Esophagus muscularis mucosa (tissue), 4 donors: ENCODE results near the gene LRP6. TPM values are rescaled to one million over a fixed set of nuclear protein-coding genes. Genes with fewer than 3 reads are reported as not detected.
"Not testable (repeated sequence)": the region's sequence is repeated elsewhere in the genome, so short reads cannot be mapped to it uniquely, and the experiment has no call there.

Source experiments
- DNase-seq: peaks from one replicate; pipeline ENCODE4 v3.0.0-alpha.2; 2017; ENCODE audit errors: extremely low spot score
- H3K27ac ChIP-seq, 4 donors: fragments of 200-600 bp; sonication (generic); replicated peaks in 1 of 4; 1 replicate in 3 of 4; 2 replicates in 1 of 4; pipeline ENCODE4 v1.5.1; 2016 to 2019; ENCODE audit warnings: mild to moderate bottlenecking in 1 of 4
- H3K27me3 ChIP-seq, 4 donors: fragments of 200-600 bp; sonication (generic); one replicate each; pipeline versions ENCODE4 v1.5.1 to v1.6.0; 2016 to 2019
- H3K36me3 ChIP-seq, 4 donors: fragments of 200-600 bp; sonication (generic); one replicate each; pipeline ENCODE4 v1.5.1; 2016 to 2019
- H3K4me1 ChIP-seq, 4 donors: fragments of 200-600 bp; sonication (generic); one replicate each; pipeline ENCODE4 v1.5.1; 2016 to 2019
- H3K4me3 ChIP-seq, 4 donors: fragments of 200-600 bp; sonication (generic); 1 replicate in 2 of 4; 2 replicates in 2 of 4; pipeline ENCODE4 v1.5.1; 2016 to 2019; ENCODE audit warnings: mild to moderate bottlenecking in 4 of 4, moderate library complexity in 1 of 4
- H3K9me3 ChIP-seq, 4 donors: fragments of 200-600 bp; sonication (generic); 1 replicate in 3 of 4; 2 replicates in 1 of 4; pipeline ENCODE4 v1.5.1; 2016 to 2019
- EP300 ChIP-seq: sonication (generic); formaldehyde crosslinking; IDR thresholded peaks from one replicate; pipeline ENCODE4 v1.6.1; 2017; ENCODE audit warnings: antibody characterized with exemption
- POLR2A ChIP-seq: fragments of 450-650 bp; IDR thresholded peaks from one replicate; pipeline ENCODE4 v1.6.1; 2017; ENCODE audit warnings: antibody characterized with exemption, moderate library complexity, mild to moderate bottlenecking, low read depth
- POLR2AphosphoS5 ChIP-seq, 2 donors: sonication (generic); formaldehyde crosslinking; IDR thresholded peaks; one replicate each; pipeline ENCODE4 v1.6.1; 2017; ENCODE audit warnings: antibody characterized with exemption in 2 of 2
- WGBS: methylation state at CpG from one replicate; pipeline ENCODE4 v1.1.5; 2018; 5-methylcytosine and 5-hydroxymethylcytosine counted together
- intact Hi-C: fragments of 100-400 bp; cut with DNase I; formaldehyde crosslinking; loops from one replicate; pipeline ENCODE4 v1.15.1; 2023
- total RNA-seq, 4 donors: library from RNA; depleted of rRNA; stranded (reverse); fragments of >200 nt; gene quantifications; one replicate each; pipeline versions ENCODE4 v1.1.0 to v1.2.1, GENCODE V29; 2016
- TF ChIP-seq, protein P1 (sequence below), 3 experiments: fragments of 200-600 bp in 2 of 3; fragments of 450-650 bp in 1 of 3; sonication (generic) in 2 of 3; IDR thresholded peaks; one replicate each; pipeline ENCODE4 v1.5.1; 2017 to 2019; ENCODE audit warnings: antibody characterized with exemption in 3 of 3, mild to moderate bottlenecking in 2 of 3, moderate library complexity in 1 of 3

Gene LRP6
- total RNA-seq, 4 donors from 2014 or later: 26.2 to 61.1 (median 34.8) TPM

DNA sequence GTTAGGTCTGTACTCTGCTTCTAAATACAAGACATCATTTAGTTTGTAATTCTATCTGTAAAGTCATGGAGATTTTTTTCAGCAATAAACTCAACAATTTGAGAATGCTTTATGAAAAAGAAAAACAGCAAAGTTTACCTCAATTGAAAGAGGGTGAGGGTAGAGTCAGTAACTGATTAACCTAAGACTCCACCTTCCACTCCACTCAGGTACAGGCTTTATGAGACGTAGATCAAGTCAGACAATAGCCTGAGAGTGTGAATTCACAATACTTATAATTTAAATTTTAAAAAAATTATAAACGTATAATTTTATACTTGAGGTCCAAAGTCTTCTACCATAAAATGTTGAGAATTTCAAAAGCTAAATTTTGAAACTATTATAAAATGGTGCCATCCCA, 150.2 kb downstream of the LRP6 start:
- no peak for TF ChIP-seq POLR2A
- TF ChIP-seq EP300: no peak
- Histone ChIP-seq H3K9me3 (no peaks in the 10 kb centered on the region), H3K36me3 (peaks cover 0 to 29% (median 15%) of the 10 kb centered on the region in 4 donors), H3K4me3 (no peak overlapping the region), H3K27ac (no peak overlapping the region), H3K27me3 (no peaks in the 10 kb centered on the region), H3K4me1 (no peaks in the 10 kb centered on the region)
- intact Hi-C loops: no loop called here
- no peak for DNase-seq
- 99% methylated on average over 2 of the region's 2 CpGs for WGBS

DNA sequence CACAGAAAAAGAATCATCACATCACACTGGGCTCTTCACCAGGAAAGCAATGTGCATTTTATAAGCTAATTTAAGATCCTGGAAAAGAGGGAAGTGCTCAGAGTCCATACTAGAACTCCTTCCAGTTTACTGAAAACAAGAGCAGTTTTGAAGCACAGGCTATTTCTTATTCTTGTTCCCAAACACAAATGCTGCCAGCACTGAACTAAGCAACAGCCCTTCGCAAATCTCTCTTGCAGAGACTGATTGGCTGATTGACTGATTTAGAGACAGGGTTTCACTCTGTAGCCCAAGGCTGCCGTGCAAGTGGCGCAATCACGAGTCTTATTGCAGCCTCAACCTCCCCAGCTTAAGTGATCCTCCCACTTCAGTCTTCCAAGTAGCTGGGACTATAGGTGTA, 151.3 kb downstream of the LRP6 start:
- Histone ChIP-seq H3K36me3 (peaks cover 0 to 17% (median 6%) of the 10 kb centered on the region in 4 donors), H3K9me3 (no peaks in the 10 kb centered on the region), H3K27ac (no peak overlapping the region), H3K4me1 (no peaks in the 10 kb centered on the region), H3K4me3 (no peak overlapping the region), H3K27me3 (no peaks in the 10 kb centered on the region)
- TF ChIP-seq, protein P1, sequence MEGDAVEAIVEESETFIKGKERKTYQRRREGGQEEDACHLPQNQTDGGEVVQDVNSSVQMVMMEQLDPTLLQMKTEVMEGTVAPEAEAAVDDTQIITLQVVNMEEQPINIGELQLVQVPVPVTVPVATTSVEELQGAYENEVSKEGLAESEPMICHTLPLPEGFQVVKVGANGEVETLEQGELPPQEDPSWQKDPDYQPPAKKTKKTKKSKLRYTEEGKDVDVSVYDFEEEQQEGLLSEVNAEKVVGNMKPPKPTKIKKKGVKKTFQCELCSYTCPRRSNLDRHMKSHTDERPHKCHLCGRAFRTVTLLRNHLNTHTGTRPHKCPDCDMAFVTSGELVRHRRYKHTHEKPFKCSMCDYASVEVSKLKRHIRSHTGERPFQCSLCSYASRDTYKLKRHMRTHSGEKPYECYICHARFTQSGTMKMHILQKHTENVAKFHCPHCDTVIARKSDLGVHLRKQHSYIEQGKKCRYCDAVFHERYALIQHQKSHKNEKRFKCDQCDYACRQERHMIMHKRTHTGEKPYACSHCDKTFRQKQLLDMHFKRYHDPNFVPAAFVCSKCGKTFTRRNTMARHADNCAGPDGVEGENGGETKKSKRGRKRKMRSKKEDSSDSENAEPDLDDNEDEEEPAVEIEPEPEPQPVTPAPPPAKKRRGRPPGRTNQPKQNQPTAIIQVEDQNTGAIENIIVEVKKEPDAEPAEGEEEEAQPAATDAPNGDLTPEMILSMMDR (IDR thresholded peaks at IDR 0.05): no peak
- TF ChIP-seq POLR2A: no peak
- no peak for TF ChIP-seq EP300
- TF ChIP-seq POLR2AphosphoS5 (IDR thresholded peaks at IDR 0.05): no peak
- intact Hi-C loops: no loop called here
- 64% methylated on average over 4 of the region's 4 CpGs for WGBS
- no peak for DNase-seq

DNA sequence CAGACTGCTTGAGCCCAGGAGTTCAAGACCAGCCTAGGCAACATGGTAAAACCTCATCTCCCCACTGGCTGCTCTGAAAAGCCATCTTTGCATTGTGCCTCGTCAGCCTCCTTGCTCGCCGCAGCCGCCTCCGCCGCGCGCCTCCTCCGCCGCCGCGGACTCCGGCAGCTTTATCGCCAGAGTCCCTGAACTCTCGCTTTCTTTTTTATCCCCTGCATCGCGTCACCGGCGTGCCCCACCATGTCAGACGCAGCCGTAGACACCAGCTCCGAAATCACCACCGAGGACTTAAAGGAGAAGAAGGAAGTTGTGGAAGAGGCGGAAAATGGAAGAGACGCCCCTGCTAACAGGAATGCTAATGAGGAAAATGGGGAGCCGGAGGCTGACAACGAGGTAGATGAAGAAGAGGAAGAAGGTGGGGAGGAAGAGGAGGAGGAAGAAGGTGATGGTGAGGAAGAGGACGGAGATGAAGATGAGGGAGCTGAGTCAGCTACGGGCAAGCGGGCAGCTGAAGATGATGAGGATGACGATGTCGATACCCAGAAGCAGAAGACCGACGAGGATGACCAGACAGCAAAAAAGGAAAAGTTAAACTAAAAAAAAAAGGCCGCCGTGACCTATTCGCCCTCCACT, 155.8 kb downstream of the LRP6 start:
- peaks cover 0 to 12% (median 2%) of the 10 kb centered on the region in 4 donors for H3K36me3 ChIP-seq
- H3K4me1 ChIP-seq, H3K27me3 ChIP-seq, H3K27ac ChIP-seq, intact Hi-C loops, DNase-seq: not testable (repeated sequence)
- WGBS: 98% methylated on average over 37 of the region's 37 CpGs
- peak overlapping the region in 2 of 4 donors; percentile 24 to 31 for H3K4me3 ChIP-seq
- peaks cover 0 to 27% (median 15%) of the 10 kb centered on the region in 4 donors for H3K9me3 ChIP-seq

DNA sequence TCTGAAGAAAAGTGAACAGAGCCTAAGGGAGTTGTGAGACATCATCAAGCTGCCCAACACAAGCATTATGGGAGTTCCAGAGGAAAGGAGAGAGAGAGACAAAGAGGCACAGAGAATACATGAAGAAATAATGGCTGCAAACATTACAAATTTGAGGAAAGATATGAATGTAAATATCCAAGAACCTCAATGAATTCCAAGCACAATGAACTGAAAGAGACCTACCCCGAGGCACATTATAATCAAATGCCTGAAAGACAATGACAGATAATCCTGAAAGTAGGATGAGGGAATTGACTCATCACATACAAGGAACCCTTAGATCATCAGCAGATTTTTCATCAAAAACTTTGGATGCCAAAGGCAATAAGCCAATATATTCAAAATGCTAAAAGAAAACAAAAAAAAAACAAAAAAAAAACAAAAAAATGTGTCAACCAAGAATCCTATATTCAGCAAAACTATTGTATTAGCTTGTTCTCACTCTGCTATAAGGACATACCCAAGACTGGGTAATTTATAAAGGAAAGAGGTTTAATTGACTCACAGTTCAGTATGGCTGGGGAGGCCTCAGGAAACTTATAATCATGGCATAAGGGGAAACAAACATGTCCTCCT, 158.3 kb downstream of the LRP6 start:
- WGBS: 100% methylated on average over 1 of the region's 1 CpG
- intact Hi-C loops: no loop called here
- no peak for TF ChIP-seq POLR2AphosphoS5 (IDR thresholded peaks at IDR 0.05)
- no peak for TF ChIP-seq POLR2A
- TF ChIP-seq, protein P1 (IDR thresholded peaks at IDR 0.05): no peak
- TF ChIP-seq EP300: no peak
- H3K36me3 ChIP-seq: peaks cover 0 to 12% (median 0%) of the 10 kb centered on the region in 4 donors
- DNase-seq: no peak
- no peak overlapping the region for H3K27ac ChIP-seq
- H3K4me3 ChIP-seq: no peak overlapping the region
- H3K27me3 ChIP-seq: no peaks in the 10 kb centered on the region
- no peaks in the 10 kb centered on the region for H3K4me1 ChIP-seq
- peaks cover 0 to 27% (median 15%) of the 10 kb centered on the region in 4 donors for H3K9me3 ChIP-seq

DNA sequence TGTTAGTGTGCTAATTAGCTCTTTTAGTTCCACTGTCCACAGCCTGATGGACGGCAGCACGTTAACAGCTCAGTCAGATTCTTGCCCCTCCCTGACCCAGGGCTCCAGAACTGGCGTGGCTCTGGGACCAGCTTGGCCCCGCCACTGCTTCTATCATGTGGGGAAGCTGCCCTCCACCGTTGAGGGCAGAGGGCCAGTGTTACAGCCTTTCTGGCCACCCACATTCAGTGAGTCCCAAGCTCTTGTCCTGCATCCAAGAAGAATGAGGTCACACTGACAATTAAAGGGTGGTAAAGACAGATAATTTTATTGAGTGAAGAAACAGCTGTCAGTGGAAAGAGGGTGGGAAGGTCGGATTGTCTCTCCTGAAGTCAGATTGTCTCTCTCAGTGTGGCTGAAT, 159.2 kb downstream of the LRP6 start:
- 71% methylated on average over 6 of the region's 6 CpGs for WGBS
- H3K4me3 ChIP-seq: no peak overlapping the region
- peaks cover 0 to 4% (median 0%) of the 10 kb centered on the region in 4 donors for H3K36me3 ChIP-seq
- no peak for DNase-seq
- H3K27me3 ChIP-seq: no peaks in the 10 kb centered on the region
- no peaks in the 10 kb centered on the region for H3K4me1 ChIP-seq
- no peak overlapping the region for H3K27ac ChIP-seq
- intact Hi-C loops: no loop called here
- H3K9me3 ChIP-seq: peaks cover 0 to 27% (median 15%) of the 10 kb centered on the region in 4 donors
- TF ChIP-seq POLR2A (no peak), EP300 (no peak), POLR2AphosphoS5 (IDR thresholded peaks at IDR 0.05) (no peak)
- TF ChIP-seq, protein P1 (IDR thresholded peaks at IDR 0.05): no peak
